OCI-LY3 (cell line): Measurements from ENCODE around the gene FADS1.

Experiments used
- H2AFZ ChIP-seq: fragments of 200-600, 300-600 bp; shearing (Covaris generic); 2 replicates; pipeline ENCODE4 v1.6.0; 2014; ENCODE audit warnings: antibody characterized with exemption, low read depth, low read length
- H3K27ac ChIP-seq: fragments of 200-600, 300-600 bp; sonication (generic); 2 replicates; pipeline ENCODE4 v1.5.1; 2014; ENCODE audit warnings: mild to moderate bottlenecking, low read length, moderate library complexity, mixed read lengths
- H3K27me3 ChIP-seq: fragments of 200-600, 300-600 bp; sonication (generic); 2 replicates; pipeline ENCODE4 v1.6.1; 2014; ENCODE audit warnings: low read depth, low read length, mixed read lengths
- H3K36me3 ChIP-seq: fragments of 200-600, 300-600 bp; sonication (generic); replicated peaks from 2 replicates; pipeline ENCODE3; 2014; ENCODE audit warnings: low read depth, low read length, mixed read lengths
- H3K4me1 ChIP-seq: fragments of 300-600, 200-600 bp; sonication (generic); 2 replicates; pipeline ENCODE4 v1.6.1; 2014; ENCODE audit warnings: low read length, mixed read lengths
- H3K4me2 ChIP-seq: fragments of 200-600, 300-600 bp; sonication (generic); 2 replicates; pipeline ENCODE4 v1.6.1; 2014; ENCODE audit warnings: low read length, mixed read lengths
- H3K4me3 ChIP-seq: fragments of 300-600, 200-600 bp; sonication (generic); 2 replicates; pipeline ENCODE4 v1.5.1; 2014; ENCODE audit warnings: antibody characterized with exemption, mild to moderate bottlenecking, low read length, moderate library complexity
- H3K79me2 ChIP-seq: fragments of 300-600, 200-600 bp; shearing (Covaris generic); 2 replicates; pipeline ENCODE4 v1.6.1; 2014; ENCODE audit warnings: mild to moderate bottlenecking, low read length, mixed read lengths
- H3K9ac ChIP-seq: fragments of 300-600, 200-600 bp; shearing (Covaris generic); 2 replicates; pipeline ENCODE4 v1.6.0; 2014; ENCODE audit warnings: mild to moderate bottlenecking, low read length, moderate library complexity
- H3K9me3 ChIP-seq: fragments of 200-600, 300-600 bp; shearing (Covaris generic); 2 replicates; pipeline ENCODE4 v1.6.1; 2014; ENCODE audit warnings: low read length, mixed read lengths; ENCODE audit not compliant: insufficient read depth
- H4K20me1 ChIP-seq: fragments of 200-600, 300-600 bp; sonication (generic); 2 replicates; pipeline ENCODE4 v1.6.1; 2016; ENCODE audit warnings: low read length, mixed read lengths; ENCODE audit not compliant: insufficient read depth
- EZH2phosphoT487 ChIP-seq: fragments of 200-600 bp; shearing (Covaris generic); IDR thresholded peaks from 2 replicates; pipeline ENCODE4 v1.6.1; 2018; ENCODE audit warnings: antibody characterized with exemption, mixed run types, low read depth
- TF ChIP-seq, protein P1 (sequence below): fragments of 200-600, 300-600 bp; sonication (generic); IDR thresholded peaks from 2 replicates; pipeline ENCODE4 v1.5.1; 2014; ENCODE audit warnings: antibody characterized with exemption, low read length, low read depth

Gene FADS1

DNA sequence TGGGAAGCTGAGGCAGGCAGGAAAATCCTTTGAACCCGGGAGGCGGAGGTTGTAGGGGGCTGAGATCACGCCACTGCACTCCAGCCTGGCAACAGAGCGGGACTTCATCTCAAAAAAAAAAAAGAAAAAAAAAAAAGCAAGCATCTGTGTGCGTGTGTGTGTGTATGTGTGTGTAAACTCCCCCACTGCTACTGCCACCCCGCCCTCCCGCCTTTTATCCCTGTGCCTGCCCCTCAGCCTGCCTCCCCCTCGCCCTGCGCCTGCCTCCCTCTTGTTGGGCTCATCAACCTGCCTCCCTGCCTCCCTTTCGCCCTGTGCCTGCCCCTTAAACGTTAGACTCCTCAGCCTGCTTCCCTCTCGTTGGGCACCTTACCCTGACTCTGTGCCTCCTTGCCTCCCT, 42.4 kb downstream of the FADS1 start:
- Histone ChIP-seq H3K4me3 (no peak overlapping the region), H3K27me3 (no peaks in the 10 kb centered on the region), H4K20me1 (no peaks in the 10 kb centered on the region), H3K36me3 (no peaks in the 10 kb centered on the region), H3K9ac (no peak overlapping the region), H3K9me3 (no peaks in the 10 kb centered on the region), H3K79me2 (no peaks in the 10 kb centered on the region), H3K4me1 (no peaks in the 10 kb centered on the region), H2AFZ (no peak overlapping the region), H3K4me2 (no peak overlapping the region), H3K27ac (no peak overlapping the region)
- TF ChIP-seq, protein P1, sequence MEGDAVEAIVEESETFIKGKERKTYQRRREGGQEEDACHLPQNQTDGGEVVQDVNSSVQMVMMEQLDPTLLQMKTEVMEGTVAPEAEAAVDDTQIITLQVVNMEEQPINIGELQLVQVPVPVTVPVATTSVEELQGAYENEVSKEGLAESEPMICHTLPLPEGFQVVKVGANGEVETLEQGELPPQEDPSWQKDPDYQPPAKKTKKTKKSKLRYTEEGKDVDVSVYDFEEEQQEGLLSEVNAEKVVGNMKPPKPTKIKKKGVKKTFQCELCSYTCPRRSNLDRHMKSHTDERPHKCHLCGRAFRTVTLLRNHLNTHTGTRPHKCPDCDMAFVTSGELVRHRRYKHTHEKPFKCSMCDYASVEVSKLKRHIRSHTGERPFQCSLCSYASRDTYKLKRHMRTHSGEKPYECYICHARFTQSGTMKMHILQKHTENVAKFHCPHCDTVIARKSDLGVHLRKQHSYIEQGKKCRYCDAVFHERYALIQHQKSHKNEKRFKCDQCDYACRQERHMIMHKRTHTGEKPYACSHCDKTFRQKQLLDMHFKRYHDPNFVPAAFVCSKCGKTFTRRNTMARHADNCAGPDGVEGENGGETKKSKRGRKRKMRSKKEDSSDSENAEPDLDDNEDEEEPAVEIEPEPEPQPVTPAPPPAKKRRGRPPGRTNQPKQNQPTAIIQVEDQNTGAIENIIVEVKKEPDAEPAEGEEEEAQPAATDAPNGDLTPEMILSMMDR = no peak
- TF ChIP-seq EZH2phosphoT487 = no peak

DNA sequence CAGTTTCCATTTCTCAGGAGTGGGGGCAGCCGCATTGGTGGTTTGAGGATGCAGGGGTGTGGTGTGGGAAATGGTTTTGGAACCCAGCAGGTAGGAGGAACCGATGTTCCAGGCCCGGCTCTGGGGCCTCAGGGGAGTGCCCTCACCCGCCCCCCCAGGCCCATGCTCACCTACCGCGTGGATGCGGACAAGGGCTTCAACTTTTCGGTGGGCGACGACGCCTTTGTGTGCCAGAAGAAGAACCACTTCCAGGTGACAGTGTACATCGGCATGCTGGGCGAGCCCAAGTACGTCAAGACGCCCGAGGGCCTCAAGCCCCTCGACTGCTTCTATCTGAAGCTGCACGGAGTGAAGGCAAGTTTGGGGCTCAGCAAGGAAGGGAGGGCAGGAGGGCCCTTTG, 43.0 kb downstream of the FADS1 start:
- Histone ChIP-seq H3K4me2 (no peak overlapping the region), H3K9me3 (no peaks in the 10 kb centered on the region), H4K20me1 (no peaks in the 10 kb centered on the region), H3K36me3 (no peaks in the 10 kb centered on the region), H2AFZ (no peak overlapping the region), H3K4me3 (no peak overlapping the region), H3K27ac (no peak overlapping the region), H3K79me2 (no peaks in the 10 kb centered on the region), H3K4me1 (no peaks in the 10 kb centered on the region; the same call in 1 of the 2 replicates), H3K27me3 (no peaks in the 10 kb centered on the region), H3K9ac (no peak overlapping the region)
- TF ChIP-seq, protein P1 = no peak
- TF ChIP-seq EZH2phosphoT487 = no peak

DNA sequence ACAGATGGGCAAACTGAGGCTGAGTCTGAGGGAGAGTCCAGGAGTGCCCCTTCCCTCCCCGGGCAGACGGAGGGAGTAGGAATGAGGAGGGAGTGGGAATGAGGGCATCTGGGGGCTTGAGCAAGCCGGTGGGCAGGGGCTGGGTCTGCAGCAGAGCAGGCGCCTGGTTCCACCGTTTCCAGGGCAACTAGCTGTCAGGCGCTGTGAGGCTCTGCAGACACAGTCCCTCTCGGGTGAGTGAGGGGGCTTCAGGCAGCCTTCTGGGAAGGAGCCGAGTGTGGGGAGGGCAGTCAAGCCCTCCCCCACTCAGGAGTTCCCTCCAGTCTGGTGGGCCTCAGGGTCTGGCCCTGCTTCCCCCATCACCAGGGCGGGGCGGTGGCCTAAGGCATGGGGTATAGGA, 43.4 kb downstream of the FADS1 start:
- H4K20me1 ChIP-seq = no peaks in the 10 kb centered on the region
- H3K4me2 ChIP-seq = no peak overlapping the region
- no peaks in the 10 kb centered on the region for H3K27me3 ChIP-seq
- H3K4me3 ChIP-seq = no peak overlapping the region
- H3K36me3 ChIP-seq = no peaks in the 10 kb centered on the region
- no peak for TF ChIP-seq EZH2phosphoT487
- TF ChIP-seq, protein P1 = no peak
- H3K79me2 ChIP-seq = no peaks in the 10 kb centered on the region
- H3K9me3 ChIP-seq = no peaks in the 10 kb centered on the region
- no peaks in the 10 kb centered on the region; the same call in 1 of the 2 replicates for H3K4me1 ChIP-seq
- no peak overlapping the region for H2AFZ ChIP-seq
- H3K9ac ChIP-seq = no peak overlapping the region
- no peak overlapping the region for H3K27ac ChIP-seq

DNA sequence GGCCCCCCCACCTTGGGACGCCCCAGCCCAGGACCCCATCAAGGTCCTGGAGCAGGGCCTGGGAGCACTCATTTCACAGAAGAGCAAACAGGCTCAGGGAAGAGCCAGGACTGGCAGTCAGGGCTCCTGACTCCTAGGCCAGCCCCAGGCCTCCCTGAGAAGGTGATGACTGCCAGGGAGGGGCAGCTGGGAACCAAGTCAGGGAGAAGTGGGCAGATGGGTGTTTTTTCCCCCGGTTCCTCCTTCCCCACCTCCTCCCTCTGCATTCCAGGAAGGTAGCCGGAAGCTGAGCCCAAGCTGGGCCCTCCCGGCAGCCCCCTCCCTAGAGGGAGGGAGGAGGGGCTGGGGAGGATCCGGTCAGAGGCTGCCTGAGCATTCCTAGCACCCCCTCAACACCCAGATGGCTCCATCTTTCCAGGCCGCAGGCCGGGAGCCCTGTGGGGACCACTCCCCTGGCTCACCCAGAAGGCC, 44.8 kb downstream of the FADS1 start:
- H3K27me3 ChIP-seq = no peaks in the 10 kb centered on the region
- H2AFZ ChIP-seq = no peak overlapping the region
- no peak overlapping the region for H3K4me3 ChIP-seq
- H4K20me1 ChIP-seq = no peaks in the 10 kb centered on the region
- H3K4me2 ChIP-seq = no peak overlapping the region
- no peak overlapping the region for H3K9ac ChIP-seq
- no peaks in the 10 kb centered on the region for H3K9me3 ChIP-seq
- H3K79me2 ChIP-seq = no peaks in the 10 kb centered on the region
- H3K36me3 ChIP-seq = no peaks in the 10 kb centered on the region
- H3K4me1 ChIP-seq = no peaks in the 10 kb centered on the region; the same call in 1 of the 2 replicates
- no peak overlapping the region for H3K27ac ChIP-seq
- no peak for TF ChIP-seq EZH2phosphoT487
- TF ChIP-seq, protein P1 = no peak
